ENCODE results near the gene DIP2C. TPM values are rescaled to one million over a fixed set of nuclear protein-coding genes. Genes with fewer than 3 reads are reported as not detected.

Gene DIP2C
- total RNA-seq, 1 donor, result 19.9 TPM

DNA sequence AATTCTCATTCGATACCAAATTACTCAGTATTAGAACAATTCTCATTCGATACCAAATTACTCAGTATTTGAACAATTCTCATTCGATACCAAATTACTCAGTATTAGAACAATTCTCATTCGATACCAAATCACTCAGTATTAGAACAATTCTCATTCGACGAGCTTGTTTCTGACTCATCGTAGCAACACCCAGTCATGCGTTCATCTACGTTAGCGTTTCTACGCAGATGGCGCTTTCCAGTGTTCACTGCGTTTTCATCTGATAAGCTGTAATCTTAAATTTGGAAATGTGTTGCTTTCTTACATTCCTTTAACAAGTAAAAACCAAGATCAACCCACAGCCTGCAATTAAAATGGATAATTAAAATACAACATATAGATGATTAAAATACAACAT, 277.9 kb downstream of the DIP2C start:
- TF ChIP-seq CTCF (IDR thresholded peaks at IDR 0.05; ENCODE audit: insufficient read depth, low read depth, low read length), result no peak
- no peak for DNase-seq (ENCODE audit: low read depth)
- no peak overlapping the region for H3K4me3 ChIP-seq (ENCODE audit: low read depth, low read length)

DNA sequence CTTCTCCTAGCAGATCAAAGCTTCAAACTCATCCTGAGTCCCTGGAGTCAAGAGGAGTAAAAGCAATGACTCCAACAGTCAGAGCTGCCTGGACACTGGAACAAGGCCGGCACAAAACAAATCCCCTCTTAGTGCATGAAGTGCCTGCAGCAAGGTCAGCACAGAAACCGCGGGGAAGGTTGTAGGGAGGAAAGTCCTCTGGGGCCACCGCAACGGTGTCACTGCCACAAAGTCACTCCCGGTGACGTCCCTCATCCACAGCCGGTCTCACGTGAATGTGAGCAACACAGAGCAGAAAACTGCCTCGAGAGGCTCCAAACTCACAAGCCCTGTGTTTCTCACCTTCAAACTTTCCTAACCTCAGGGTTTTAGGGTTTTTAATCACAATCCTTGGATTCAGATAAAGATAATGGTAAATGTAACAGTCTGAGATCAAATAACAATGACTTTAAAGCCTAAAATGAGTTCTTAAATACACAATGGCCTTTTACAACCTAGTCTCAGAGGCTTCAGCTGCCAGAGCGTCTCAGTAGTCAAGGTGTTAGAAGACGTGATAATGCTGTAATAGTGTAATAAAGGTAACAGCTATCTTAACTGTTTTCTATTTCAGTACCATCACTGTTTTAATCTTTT, 279.9 kb downstream of the DIP2C start:
- no peak for TF ChIP-seq CTCF (IDR thresholded peaks at IDR 0.05; ENCODE audit: insufficient read depth, low read depth, low read length)
- DNase-seq (ENCODE audit: low read depth), result no peak
- no peak overlapping the region for H3K4me3 ChIP-seq (ENCODE audit: low read depth, low read length)

GRCh38 chr10:408236-408635, 281.2 kb downstream of the DIP2C start:
- no peak overlapping the region for H3K4me3 ChIP-seq (ENCODE audit: low read depth, low read length)
- peak; percentile 79 for DNase-seq (ENCODE audit: low read depth)
- TF ChIP-seq CTCF (IDR thresholded peaks at IDR 0.05; ENCODE audit: insufficient read depth, low read depth, low read length), result no peak

GRCh38 chr10:406976-407375, 282.5 kb downstream of the DIP2C start:
- DNase-seq (ENCODE audit: low read depth), result no peak
- H3K4me3 ChIP-seq (ENCODE audit: low read depth, low read length), result no peak overlapping the region
- no peak for TF ChIP-seq CTCF (IDR thresholded peaks at IDR 0.05; ENCODE audit: insufficient read depth, low read depth, low read length)

DNA sequence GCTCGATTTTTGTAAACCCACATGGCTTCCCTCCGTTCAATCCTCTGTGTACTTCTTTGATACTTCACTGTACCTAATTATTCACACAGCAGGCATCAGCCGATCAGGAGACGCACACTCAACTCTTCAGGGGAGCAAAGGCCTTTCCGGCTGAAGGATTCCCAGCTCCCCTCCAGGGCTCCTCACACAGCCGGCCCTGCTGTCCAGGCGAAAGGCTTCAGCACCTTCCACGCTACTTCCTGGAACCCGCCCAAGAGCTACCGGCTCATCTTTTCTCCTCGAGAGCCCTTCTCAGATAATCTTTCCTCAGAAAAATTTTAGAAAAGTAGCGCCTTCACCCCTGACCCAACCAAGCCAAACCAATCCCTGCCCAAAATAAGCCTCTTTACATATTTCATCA, 283.8 kb downstream of the DIP2C start:
- peak; percentile 17 for DNase-seq (ENCODE audit: low read depth)
- no peak for TF ChIP-seq CTCF (IDR thresholded peaks at IDR 0.05; ENCODE audit: insufficient read depth, low read depth, low read length)
- H3K4me3 ChIP-seq (ENCODE audit: low read depth, low read length), result no peak overlapping the region

DNA sequence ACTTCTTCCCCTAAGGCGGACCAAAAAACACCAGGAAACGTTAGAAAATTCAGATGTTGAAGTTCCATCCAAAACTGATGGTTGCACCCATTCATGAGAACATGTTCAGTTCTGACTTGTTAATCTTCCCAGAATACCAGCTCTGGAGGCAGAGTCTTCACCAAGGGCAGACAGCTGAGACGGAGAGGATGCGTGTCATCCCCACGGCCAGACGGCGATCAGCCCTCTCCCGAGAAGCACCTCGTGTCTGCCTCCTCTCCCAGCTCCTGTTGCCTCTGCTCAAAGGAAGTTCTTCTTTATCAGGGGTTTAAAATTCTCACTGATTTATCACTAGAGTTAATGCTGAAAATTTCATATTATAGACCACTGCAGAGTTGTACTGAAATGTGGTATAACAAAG, 284.5 kb downstream of the DIP2C start:
- no peak overlapping the region for H3K4me3 ChIP-seq (ENCODE audit: low read depth, low read length)
- no peak for TF ChIP-seq CTCF (IDR thresholded peaks at IDR 0.05; ENCODE audit: insufficient read depth, low read depth, low read length)
- DNase-seq (ENCODE audit: low read depth), result peak; percentile 12

DNA sequence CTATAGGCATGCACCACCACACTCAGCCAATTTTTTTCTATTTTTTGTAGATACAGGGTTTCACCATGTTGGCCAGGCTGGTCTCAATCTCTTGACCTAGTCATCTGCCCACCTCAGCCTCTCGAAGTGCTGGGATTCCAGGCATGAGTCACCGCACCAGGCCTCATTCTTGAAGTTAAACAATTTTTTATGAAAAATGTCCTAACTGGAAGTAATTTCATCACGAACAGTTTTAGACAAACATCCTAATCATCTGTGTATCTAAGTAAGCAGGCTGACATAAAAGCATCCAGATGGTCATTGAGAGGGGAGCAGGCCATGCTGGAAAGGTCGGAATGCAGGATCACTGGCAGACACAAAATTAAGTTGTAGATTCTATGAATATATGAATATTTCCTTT, 285.1 kb downstream of the DIP2C start:
- H3K4me3 ChIP-seq (ENCODE audit: low read depth, low read length), result no peak overlapping the region
- peak; percentile 92 for DNase-seq (ENCODE audit: low read depth)
- no peak for TF ChIP-seq CTCF (IDR thresholded peaks at IDR 0.05; ENCODE audit: insufficient read depth, low read depth, low read length)
